ENCODE results near the gene ING5. TPM values are rescaled to one million over a fixed set of nuclear protein-coding genes. Genes with fewer than 3 reads are reported as not detected.
"Not testable (repeated sequence)": the region's sequence is repeated elsewhere in the genome, so short reads cannot be mapped to it uniquely, and the experiment has no call there.

The ING5 gene
- total RNA-seq, 2 experiments from 2014 or later, result 37.7 to 41.3 TPM

DNA sequence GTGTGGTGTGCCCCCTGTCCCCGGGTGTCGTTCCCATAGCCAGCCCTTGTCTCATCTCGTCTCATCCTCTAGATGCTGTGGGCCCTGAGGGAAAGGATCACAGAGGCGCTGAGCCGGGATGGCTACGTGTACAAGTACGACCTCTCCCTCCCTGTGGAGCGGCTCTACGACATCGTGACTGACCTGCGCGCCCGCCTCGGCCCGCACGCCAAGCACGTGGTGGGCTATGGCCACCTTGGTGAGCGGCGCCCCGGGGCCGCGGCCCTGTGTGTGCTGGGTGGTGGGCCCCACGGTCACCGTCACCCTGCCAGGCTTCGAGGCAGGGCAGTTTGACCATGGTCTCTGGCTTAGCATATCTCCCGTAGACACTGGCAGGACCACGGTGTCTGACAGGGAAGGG, 53.9 kb downstream of the ING5 start:
- peaks cover 25% of the 10 kb centered on the region for H3K36me3 Mint-ChIP-seq (ENCODE audit: low read depth)
- intact Hi-C loops (cut with micrococcal nuclease), result no loop called here
- CTCF ChIA-PET, result no interaction called here
- no peak for TF ChIP-seq CTCF (IDR thresholded peaks at IDR 0.05)
- peaks cover 1% of the 10 kb centered on the region for H3K4me1 Mint-ChIP-seq (ENCODE audit: low read depth)
- H3K27ac Mint-ChIP-seq, result no peak overlapping the region
- H3K27me3 Mint-ChIP-seq, result no peaks in the 10 kb centered on the region
- H3K4me3 Mint-ChIP-seq, result no peak overlapping the region
- no peak for ATAC-seq
- POLR2A ChIA-PET, result no interaction called here
- no peak for DNase-seq
- peaks cover 4% of the 10 kb centered on the region for H3K9me3 Mint-ChIP-seq

DNA sequence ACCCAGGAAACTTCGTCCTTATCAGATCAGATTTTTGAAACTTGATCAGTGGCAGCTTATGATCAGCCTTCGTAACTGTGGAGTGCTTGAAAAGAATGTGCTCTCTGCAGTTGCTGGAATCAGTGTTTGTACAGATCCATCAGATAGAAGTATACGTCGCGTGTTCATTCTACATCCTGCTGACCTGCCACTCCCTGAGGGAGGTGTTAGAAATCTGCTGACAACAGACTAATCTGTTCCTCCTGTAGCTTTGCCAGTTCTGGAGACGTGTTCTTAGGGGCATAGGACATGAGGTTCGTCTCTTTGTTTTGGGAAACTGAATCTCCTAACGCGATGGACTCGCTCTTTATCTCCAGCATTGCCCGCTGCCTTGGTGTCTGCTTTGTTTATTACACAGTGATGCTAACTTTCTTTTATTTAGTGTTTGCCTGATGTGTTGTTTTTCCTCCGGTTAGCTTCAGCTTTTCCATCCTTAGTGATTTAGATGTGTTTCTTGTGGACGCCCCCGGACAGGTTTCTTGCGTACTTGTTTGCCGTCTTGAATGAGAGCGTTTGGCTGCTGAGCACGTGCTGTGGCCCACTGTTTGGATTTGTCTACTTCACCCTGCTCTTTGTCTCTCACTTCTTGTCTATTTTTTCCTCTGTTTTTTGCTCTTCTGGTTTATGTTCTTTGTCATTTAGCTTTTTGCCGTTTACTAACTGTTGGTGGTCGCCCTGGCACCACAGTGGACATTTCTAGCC, 57.4 kb downstream of the ING5 start:
- TF ChIP-seq CTCF (IDR thresholded peaks at IDR 0.05), result no peak
- ChIA-PET CTCF (no interaction called here), POLR2A (no interaction called here)
- H3K27me3 Mint-ChIP-seq, result no peaks in the 10 kb centered on the region
- DNase-seq (no peak), ATAC-seq (no peak)
- H3K9me3 Mint-ChIP-seq, result peaks cover 5% of the 10 kb centered on the region
- H3K36me3 Mint-ChIP-seq (ENCODE audit: low read depth), result peaks cover 26% of the 10 kb centered on the region
- H3K4me1 Mint-ChIP-seq (ENCODE audit: low read depth), result peaks cover 21% of the 10 kb centered on the region
- no peak overlapping the region for H3K4me3 Mint-ChIP-seq
- intact Hi-C loops (cut with micrococcal nuclease), result no loop called here
- no peak overlapping the region for H3K27ac Mint-ChIP-seq

- ATAC-seq; H3K4me3 Mint-ChIP-seq; H3K27me3 Mint-ChIP-seq; CTCF ChIA-PET; POLR2A ChIA-PET; H3K27ac Mint-ChIP-seq; H3K9me3 Mint-ChIP-seq; DNase-seq; intact Hi-C loops (cut with micrococcal nuclease): not testable (repeated sequence)
- Mint-ChIP-seq H3K4me1 (ENCODE audit: low read depth) (peaks cover 23% of the 10 kb centered on the region), H3K36me3 (ENCODE audit: low read depth) (peaks cover 26% of the 10 kb centered on the region)
These were observed 58.1 kb downstream of the ING5 start for GRCh38 chr2:241759893-241760292.

DNA sequence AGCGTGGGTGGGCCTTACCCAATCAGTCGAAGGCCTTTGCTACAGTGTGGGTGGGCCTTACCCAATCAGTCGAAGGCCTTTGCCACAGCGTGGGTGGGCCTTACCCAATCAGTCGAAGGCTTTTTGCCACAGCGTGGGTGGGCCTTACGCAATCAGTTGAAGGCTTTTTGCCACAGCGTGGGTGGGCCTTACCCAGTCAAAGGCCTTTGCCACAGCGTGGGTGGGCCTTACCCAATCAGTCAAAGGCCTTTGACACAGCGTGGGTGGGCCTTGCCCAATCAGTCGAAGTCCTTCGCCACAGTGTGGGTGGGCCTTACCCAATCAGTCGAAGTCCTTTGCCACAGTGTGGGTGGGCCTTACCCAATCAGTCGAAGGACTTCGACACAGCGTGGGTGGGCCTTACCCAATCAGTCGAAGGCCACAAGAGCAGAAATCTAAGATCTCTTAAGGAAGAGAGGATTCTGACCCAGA, 58.5 kb downstream of the ING5 start:
- POLR2A ChIA-PET, result interaction anchor here (0.7 kb wide), 1 partner anchor 31 kb away, joined by 3 read pairs; no protein-coding TSS in a partner anchor

DNA sequence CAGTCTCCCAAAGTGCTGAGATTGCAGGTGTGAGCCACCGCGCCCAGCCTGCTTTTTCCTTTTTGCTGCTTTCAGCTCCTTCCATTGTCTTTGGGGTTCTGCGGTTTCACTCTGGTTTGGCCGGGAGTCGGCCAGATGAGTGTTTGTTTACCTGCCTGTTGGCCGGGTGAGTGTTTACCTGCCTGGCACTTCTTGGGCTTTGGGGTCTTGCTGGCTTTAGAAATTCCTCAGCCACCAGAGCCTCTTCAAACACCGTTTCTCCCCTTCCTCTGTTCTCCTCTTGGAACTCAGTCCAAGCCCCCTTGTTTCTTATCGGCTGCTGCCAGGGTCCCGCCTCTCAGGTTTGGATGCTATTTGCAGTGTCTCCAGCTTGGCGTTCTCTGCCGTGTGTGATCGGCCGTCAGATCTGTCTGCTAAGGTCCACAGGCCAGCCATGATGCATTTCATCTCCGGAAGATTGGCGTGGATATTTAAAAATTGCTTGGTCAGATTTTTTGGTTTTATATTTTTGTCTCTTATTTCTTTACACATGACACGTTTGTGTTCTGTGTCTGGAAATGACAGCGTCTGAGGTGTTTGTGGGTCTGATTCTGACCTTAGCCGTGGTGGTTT, 60.6 kb downstream of the ING5 start:
- Mint-ChIP-seq H3K4me3 (peak overlapping the region; percentile 28), H3K4me1 (ENCODE audit: low read depth) (peaks cover 23% of the 10 kb centered on the region), H3K27me3 (no peaks in the 10 kb centered on the region), H3K9me3 (peaks cover 5% of the 10 kb centered on the region), H3K27ac (peak overlapping the region; percentile 60), H3K36me3 (ENCODE audit: low read depth) (peaks cover 23% of the 10 kb centered on the region)
- intact Hi-C loops (cut with micrococcal nuclease), result no loop called here
- no peak for TF ChIP-seq CTCF (IDR thresholded peaks at IDR 0.05)
- ChIA-PET CTCF (interaction anchor here (0.6 to 0.9 kb wide), 3 partner anchors 10 to 116 kb away, joined by 3 to 4 read pairs (median 3); partner anchors contain the start of gene D2HGDH), POLR2A (interaction anchor here (0.8 to 2.5 kb wide), 4 partner anchors 9 to 33 kb away, joined by 3 to 7 read pairs (median 4); no protein-coding TSS in a partner anchor)
- DNase-seq (peak; percentile 20), ATAC-seq (no peak)

More for the DNA sequence above, 58.5 kb downstream of the ING5 start:
- Mint-ChIP-seq H3K36me3 (ENCODE audit: low read depth) (peaks cover 26% of the 10 kb centered on the region), H3K9me3 (peaks cover 5% of the 10 kb centered on the region), H3K4me1 (ENCODE audit: low read depth) (peaks cover 23% of the 10 kb centered on the region), H3K27me3 (no peaks in the 10 kb centered on the region), H3K27ac (no peak overlapping the region), H3K4me3 (no peak overlapping the region)
- CTCF ChIA-PET, result no interaction called here
- DNase-seq (no peak), ATAC-seq (no peak)
- no peak for TF ChIP-seq CTCF (IDR thresholded peaks at IDR 0.05)
- intact Hi-C loops (cut with micrococcal nuclease), result no loop called here

All from activated CD8-positive, alpha-beta T cell treated with anti-CD3 and anti-CD28 coated beads for 36 hours (primary cell).